GM23248 (cell line): ENCODE results near the gene UNC5C. TPM values are rescaled to one million over a fixed set of nuclear protein-coding genes. Genes with fewer than 3 reads are reported as not detected.

Experiments
- DNase-seq: peaks from one replicate; pipeline ENCODE4 v3.0.0-alpha.2; 2015
- H2AFZ ChIP-seq: fragments of 200-600 bp; sonication (generic); 2 replicates; pipeline ENCODE4 v1.6.1; 2016; ENCODE audit warnings: antibody characterized with exemption
- H3F3A ChIP-seq: fragments of 200-600 bp; sonication (generic); 2 replicates; pipeline ENCODE4 v1.6.1; 2016; ENCODE audit warnings: mild to moderate bottlenecking, antibody characterized with exemption, mixed run types; ENCODE audit not compliant: insufficient read depth
- H3K27ac ChIP-seq: fragments of 200-600 bp; sonication (generic); 2 replicates; pipeline ENCODE4 v1.5.1; 2016; ENCODE audit warnings: mild to moderate bottlenecking
- H3K27me3 ChIP-seq: fragments of 200-600 bp; sonication (generic); replicated peaks from 2 replicates; pipeline ENCODE4 v1.6.1; 2016; ENCODE audit warnings: mild to moderate bottlenecking; ENCODE audit not compliant: insufficient read depth
- H3K36me3 ChIP-seq: fragments of 200-600 bp; sonication (generic); 2 replicates; pipeline ENCODE4 v1.6.1; 2016; ENCODE audit warnings: low read depth, mild to moderate bottlenecking
- H3K4me1 ChIP-seq: fragments of 200-600 bp; sonication (generic); 2 replicates; pipeline ENCODE4 v1.6.1; 2016; ENCODE audit warnings: mild to moderate bottlenecking; ENCODE audit not compliant: insufficient read depth
- H3K4me2 ChIP-seq: fragments of 200-600 bp; sonication (generic); one replicate; pipeline ENCODE4 v1.6.1; 2016; ENCODE audit warnings: mild to moderate bottlenecking; ENCODE audit not compliant: unreplicated experiment
- H3K4me3 ChIP-seq: fragments of 200-600 bp; sonication (generic); 2 replicates; pipeline ENCODE4 v1.5.1; 2016; ENCODE audit warnings: mild to moderate bottlenecking
- H3K79me2 ChIP-seq: fragments of 200-600 bp; sonication (generic); 2 replicates; pipeline ENCODE4 v1.6.1; 2016; ENCODE audit warnings: mild to moderate bottlenecking; ENCODE audit not compliant: insufficient read depth
- H3K9ac ChIP-seq: fragments of 200-600 bp; sonication (generic); 2 replicates; pipeline ENCODE4 v1.6.1; 2016; ENCODE audit warnings: mild to moderate bottlenecking
- H3K9me2 ChIP-seq: fragments of 200-600 bp; sonication (generic); 2 replicates; pipeline ENCODE4 v1.6.1; 2016; ENCODE audit warnings: mixed run types, mild to moderate bottlenecking, moderate library complexity; ENCODE audit not compliant: insufficient read depth
- H3K9me3 ChIP-seq: fragments of 200-600 bp; sonication (generic); one replicate; pipeline ENCODE4 v1.6.1; 2017; ENCODE audit warnings: low read depth
- H4K20me1 ChIP-seq: fragments of 200-600 bp; sonication (generic); 2 replicates; pipeline ENCODE4 v1.6.0; 2016; ENCODE audit not compliant: insufficient read depth
- EZH2 ChIP-seq: fragments of 200-600 bp; sonication (generic); IDR thresholded peaks from 2 replicates; pipeline ENCODE4 v1.6.1; 2018; ENCODE audit warnings: antibody characterized with exemption, mild to moderate bottlenecking; ENCODE audit not compliant: insufficient read depth, poor library complexity, severe bottlenecking
- EZH2phosphoT487 ChIP-seq: fragments of 200-600 bp; sonication (generic); IDR thresholded peaks from 2 replicates; pipeline ENCODE4 v1.6.1; 2018; ENCODE audit warnings: antibody characterized with exemption, moderate library complexity, mild to moderate bottlenecking, low read depth; ENCODE audit not compliant: insufficient read depth
- WGBS, 2 experiments: methylation state at CpG; one replicate each; pipeline ENCODE4 v1.1.6; 2015 to 2017; ENCODE audit warnings: low lambda C conversion rate in 2 of 2, low coverage in 1 of 2; ENCODE audit errors: missing lambda C conversion rate in 2 of 2; 5-methylcytosine and 5-hydroxymethylcytosine counted together
- in situ Hi-C: fragments of 300-500 bp; cut with MboI; formaldehyde crosslinking; loops from 2 replicates; pipeline ENCODE4 v1.15.0; 2020
- polyA plus RNA-seq: library from polyadenylated mRNA; unstranded; fragments of >200 nt; fragmentation: Nextera tagmentation; extraction: Ambion mirVana; gene quantifications from 2 replicates; pipeline ENCODE4 v1.2.1, GENCODE V29; 2016
- total RNA-seq: library from RNA; depleted of rRNA; stranded (reverse); fragments of >200 nt; shearing (Covaris generic); gene quantifications from 2 replicates; pipeline ENCODE4 v1.2.3, GENCODE V29; 2014

Gene UNC5C
- total and polyA plus RNA-seq, 2 experiments from 2014 or later: not detected

- no peaks in the 10 kb centered on the region for H3K36me3 ChIP-seq
- H3K4me1 ChIP-seq: no peaks in the 10 kb centered on the region
- no peak overlapping the region for H3K4me2 ChIP-seq
- 21 to 32% methylated on average over 4 of the region's 4 CpGs for WGBS, 2 experiments
- TF ChIP-seq EZH2phosphoT487 (no peak), EZH2 (no peak)
- H3K79me2 ChIP-seq: no peaks in the 10 kb centered on the region
- no peak overlapping the region for H3K27ac ChIP-seq
- H3K9me3 ChIP-seq: no peaks in the 10 kb centered on the region
- in situ Hi-C loops: no loop called here
- no peak for DNase-seq
- H3K27me3 ChIP-seq: no peaks in the 10 kb centered on the region
- H3F3A ChIP-seq: no peaks in the 10 kb centered on the region
- H4K20me1 ChIP-seq: no peaks in the 10 kb centered on the region
- H3K9ac ChIP-seq: no peak overlapping the region
- H3K9me2 ChIP-seq: no peaks in the 10 kb centered on the region
- H2AFZ ChIP-seq: no peak overlapping the region
- H3K4me3 ChIP-seq: no peak overlapping the region
These were observed 20.3 kb downstream of the UNC5C start for GRCh38 chr4:95528388-95528948.

DNA sequence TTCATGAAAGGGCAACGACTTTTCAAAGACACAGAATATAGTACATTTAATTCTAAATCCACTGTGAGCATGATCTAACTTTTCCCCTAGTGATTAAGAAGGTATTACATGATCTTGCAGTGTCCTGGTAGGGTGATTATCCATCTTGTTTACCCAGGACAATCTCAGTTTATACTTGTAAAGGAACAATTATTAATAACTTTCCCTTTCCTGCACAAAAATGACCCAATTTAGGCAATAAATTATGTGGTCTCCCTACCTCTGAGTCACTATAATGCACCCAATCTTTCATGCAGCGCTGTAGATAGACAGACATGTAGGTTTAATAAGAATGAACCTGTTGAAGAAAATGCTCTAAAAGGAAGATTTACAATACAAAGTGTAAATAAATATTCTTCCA is 22.7 kb downstream of the UNC5C start:
- WGBS, 2 experiments: 13 to 16% methylated on average over 2 of the region's 2 CpGs
- in situ Hi-C loops: no loop called here
- H3F3A ChIP-seq: no peaks in the 10 kb centered on the region
- no peak for DNase-seq
- H3K4me3 ChIP-seq: no peak overlapping the region
- no peaks in the 10 kb centered on the region for H3K9me2 ChIP-seq
- TF ChIP-seq EZH2phosphoT487 (no peak), EZH2 (no peak)
- no peak overlapping the region for H3K27ac ChIP-seq
- no peaks in the 10 kb centered on the region for H3K9me3 ChIP-seq
- H3K79me2 ChIP-seq: no peaks in the 10 kb centered on the region
- no peak overlapping the region for H3K4me2 ChIP-seq
- H3K27me3 ChIP-seq: no peaks in the 10 kb centered on the region
- no peaks in the 10 kb centered on the region for H3K4me1 ChIP-seq
- H3K36me3 ChIP-seq: no peaks in the 10 kb centered on the region
- no peak overlapping the region for H2AFZ ChIP-seq
- no peak overlapping the region for H3K9ac ChIP-seq
- H4K20me1 ChIP-seq: no peaks in the 10 kb centered on the region

DNA sequence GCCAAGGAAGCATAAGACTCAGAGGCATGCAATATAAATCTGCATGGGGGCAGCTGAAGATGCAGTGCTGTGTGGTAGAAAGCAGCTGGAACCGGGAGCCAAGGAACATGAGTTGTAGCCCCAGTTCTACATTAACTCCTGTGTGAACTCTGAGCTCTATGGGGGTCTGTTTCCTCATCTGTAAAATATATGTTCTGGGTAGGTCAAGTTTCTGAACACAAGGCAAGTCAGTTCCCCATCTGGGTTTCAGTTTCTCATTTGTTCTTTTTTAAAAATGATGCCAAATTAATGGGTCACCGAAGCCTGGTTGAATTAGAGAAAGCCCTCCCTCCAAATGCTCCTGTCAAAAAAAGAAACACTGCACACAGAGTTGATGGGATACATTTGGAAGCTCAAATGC is 24.0 kb downstream of the UNC5C start:
- Histone ChIP-seq H3K27me3 (no peaks in the 10 kb centered on the region), H3K9me3 (no peaks in the 10 kb centered on the region), H4K20me1 (no peaks in the 10 kb centered on the region), H3K4me3 (no peak overlapping the region), H2AFZ (no peak overlapping the region), H3K4me1 (no peaks in the 10 kb centered on the region), H3K9me2 (no peaks in the 10 kb centered on the region), H3F3A (no peaks in the 10 kb centered on the region), H3K9ac (no peak overlapping the region), H3K4me2 (no peak overlapping the region), H3K36me3 (no peaks in the 10 kb centered on the region), H3K27ac (no peak overlapping the region), H3K79me2 (no peaks in the 10 kb centered on the region)
- no peak for DNase-seq
- no peak for TF ChIP-seq EZH2phosphoT487
- TF ChIP-seq EZH2: no peak
- in situ Hi-C loops: no loop called here
- WGBS, 2 experiments: 0 to 2% methylated on average over 2 of the region's 2 CpGs

DNA sequence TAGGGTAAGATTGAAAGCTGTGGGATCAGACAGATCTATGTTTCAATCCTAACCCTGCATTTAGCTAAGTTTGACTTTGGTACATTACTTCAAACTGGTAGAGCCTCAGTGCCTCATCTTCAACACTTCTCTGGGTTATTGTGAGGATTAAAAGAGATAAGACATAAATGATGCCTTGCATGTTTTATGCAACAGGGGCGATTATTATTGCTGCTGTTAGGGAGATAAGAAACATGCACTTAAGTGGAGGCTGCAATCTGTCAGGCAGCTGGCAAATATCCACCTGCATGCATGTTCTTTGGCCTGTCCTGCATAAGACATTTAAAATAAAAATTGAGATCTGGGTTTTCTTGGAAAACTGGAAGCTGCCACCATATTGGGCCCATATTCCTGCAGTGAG is 24.6 kb downstream of the UNC5C start:
- WGBS, 2 experiments: 0 to 5% methylated on average over 1 of the region's 1 CpG
- Histone ChIP-seq H3K9ac (no peak overlapping the region), H3K27ac (no peak overlapping the region), H4K20me1 (no peaks in the 10 kb centered on the region), H3K4me3 (no peak overlapping the region), H3K9me3 (no peaks in the 10 kb centered on the region), H3K4me2 (no peak overlapping the region), H3K9me2 (no peaks in the 10 kb centered on the region), H3K4me1 (no peaks in the 10 kb centered on the region), H3K27me3 (no peaks in the 10 kb centered on the region), H3F3A (no peaks in the 10 kb centered on the region), H3K36me3 (no peaks in the 10 kb centered on the region), H2AFZ (no peak overlapping the region), H3K79me2 (no peaks in the 10 kb centered on the region)
- no peak for DNase-seq
- in situ Hi-C loops: no loop called here
- TF ChIP-seq EZH2: no peak
- TF ChIP-seq EZH2phosphoT487: no peak
